GM21390 (cell line): ENCODE data around the gene FGD3.

Experiments
- ATAC-seq: cut with Tn5 transposase; IDR thresholded peaks from one replicate; pipeline ENCODE4 v1.9.1; 2021; ENCODE audit not compliant: unreplicated experiment

The FGD3 gene

DNA sequence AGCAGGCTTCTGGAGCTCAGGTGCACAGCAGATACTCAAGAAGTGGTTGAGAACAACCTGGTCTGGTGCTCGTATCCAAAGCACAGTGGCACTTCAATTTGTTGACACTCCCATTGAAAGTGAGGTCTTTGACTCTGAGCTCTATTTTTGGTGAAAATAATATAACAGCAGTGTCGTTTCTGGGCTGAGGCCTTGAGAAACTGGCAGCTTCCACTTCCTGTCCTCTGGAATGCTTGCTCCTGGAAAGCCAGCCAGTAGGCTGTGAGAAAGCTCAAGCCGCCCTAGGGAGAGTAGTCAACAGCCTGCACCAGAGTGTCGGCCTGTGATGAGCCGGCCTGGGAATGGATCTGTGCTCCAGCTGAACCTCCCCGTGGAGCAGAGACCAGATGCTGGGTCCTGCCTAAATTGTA lies 104.4 kb downstream of the FGD3 start:
- ATAC-seq: no peak

- no peak for ATAC-seq
Measured at GRCh38 chr9:93052791-93053540, 105.6 kb downstream of the FGD3 start.

DNA sequence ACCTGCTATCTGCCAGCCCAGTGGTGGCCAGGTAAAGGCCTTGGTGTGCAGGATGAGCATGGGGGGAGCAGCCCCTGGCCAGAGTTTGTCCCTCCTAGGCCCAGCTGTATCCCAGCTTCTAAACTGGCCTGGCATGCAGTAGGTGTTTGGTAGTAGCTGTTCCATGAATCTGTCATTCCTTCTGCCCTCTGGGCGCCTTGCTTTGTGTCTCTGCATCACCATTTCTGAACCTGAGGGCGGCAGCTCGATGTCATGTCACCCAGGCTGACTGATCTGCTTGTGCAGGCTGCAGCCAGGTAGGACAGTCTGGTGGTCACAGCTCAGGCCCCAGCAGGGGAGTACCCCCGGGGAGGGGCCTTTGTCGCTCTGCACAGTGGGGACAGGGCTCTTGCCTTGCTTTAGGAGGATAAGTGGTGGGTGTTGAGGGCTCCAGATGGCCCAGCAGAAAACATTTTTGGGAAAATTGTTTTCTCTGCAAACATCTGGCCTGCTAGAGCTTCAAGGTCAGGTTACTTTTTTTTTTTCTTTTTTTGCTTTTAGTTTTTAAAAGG lies 106.5 kb downstream of the FGD3 start:
- no peak for ATAC-seq

DNA sequence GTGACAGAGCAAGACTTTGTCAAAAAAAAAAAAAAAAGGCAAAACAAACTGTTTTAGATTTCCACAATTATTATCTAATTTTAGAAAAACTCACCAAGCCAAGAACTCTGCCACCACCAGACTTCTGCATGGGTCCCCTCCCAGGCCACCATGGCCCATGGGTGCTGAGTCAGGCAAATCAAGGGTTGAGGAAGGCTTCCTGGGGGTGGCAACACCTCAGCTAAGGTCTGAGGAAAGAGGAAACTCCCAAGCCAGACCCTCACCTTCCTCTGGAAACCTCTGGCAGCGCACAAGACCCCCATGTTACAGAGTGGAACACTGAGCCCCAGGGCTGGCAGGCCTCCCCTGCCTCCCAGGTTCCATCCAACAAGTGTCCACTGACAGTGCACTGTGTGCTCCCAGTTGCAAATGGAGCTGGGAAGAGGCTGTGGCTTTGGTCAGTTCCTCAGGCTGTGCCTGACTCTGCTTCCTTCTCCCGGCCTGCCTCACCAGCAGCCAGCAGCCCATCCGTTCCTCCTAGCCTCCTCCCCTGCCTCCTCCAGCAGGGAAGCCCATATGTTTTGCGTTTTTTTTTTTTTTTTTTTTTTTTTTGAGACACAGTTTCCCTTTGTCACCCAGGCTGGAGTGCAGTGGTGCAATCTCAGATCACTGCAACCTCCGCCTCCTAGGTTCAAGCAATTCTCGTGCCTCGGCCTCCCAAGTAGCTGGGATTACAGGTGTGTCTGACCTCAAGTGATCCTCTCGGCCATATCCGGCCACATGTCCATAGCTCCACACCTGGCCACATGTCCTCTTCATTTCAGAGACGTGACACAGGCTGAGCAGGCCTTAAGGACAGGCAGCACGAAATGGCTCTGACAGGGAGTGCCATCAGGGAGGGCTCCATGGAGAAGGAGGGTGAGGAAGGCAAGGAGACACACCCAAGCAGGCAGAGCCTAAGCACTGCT lies 107.7 kb downstream of the FGD3 start:
- no peak for ATAC-seq

GRCh38 chr9:93057042-93057702 lies 109.8 kb downstream of the FGD3 start:
- ATAC-seq: no peak

DNA sequence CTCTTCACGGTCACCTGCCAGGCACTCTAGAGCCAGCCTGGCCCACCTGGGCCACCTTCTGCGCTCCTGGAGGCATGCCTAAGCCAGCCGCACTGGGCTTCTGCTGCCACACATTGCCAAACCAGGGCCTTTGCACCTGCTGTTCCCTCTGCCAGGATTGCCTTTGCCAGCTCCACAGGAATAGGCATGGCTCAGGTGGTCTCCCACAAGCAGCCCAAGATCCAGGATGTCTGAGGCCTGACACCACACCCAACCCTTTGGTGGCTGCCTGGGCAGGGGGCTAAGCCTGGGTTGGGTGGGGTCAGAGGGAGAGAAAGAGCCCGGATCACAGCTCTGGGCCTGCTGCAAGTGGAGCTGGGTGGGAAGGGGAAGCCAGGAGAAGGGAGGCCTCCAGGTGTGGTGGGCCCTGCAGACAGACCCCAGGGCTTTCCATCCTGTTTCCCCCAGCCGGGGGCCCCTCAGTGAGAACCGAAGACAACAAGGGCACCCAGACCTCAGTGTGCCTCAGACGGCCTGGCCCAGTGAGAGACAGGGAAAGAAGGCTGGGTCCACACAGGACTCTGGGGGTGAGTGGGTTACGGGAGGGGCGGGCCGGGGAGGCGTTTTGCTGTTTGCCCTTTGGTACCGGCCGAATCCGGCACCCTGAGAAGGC lies 110.5 kb downstream of the FGD3 start:
- no peak for ATAC-seq

DNA sequence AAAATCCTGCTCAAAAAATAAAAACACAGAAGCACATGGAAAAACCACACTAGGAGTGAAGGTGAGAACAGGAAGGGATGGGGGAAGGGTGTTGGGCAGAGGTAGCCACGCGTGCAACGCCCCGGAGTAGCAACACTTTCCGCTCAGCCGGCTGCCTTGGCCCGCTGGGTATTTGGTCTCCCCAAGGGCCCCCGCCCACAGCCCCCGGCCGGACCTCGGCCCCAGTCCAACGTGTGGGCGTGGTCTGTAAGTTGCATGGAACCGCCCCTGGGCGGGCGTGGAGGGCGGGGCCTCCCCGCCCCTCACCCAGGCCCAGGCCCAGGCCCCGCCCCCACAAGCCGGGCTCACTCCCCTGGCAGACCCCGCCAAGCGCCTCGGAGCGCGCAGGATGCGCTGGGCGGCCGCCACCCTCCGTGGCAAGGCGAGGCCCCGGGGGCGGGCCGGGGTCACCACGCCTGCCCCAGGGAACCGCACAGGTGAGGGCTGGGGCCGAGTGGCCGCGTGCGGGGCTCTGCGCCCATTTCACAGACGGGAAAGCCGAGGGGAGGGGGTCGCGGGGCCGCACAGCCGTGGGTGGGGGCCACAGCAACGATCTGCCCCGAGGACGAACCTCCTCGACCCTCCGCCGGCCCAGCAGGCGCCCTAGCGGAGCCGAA lies 111.2 kb downstream of the FGD3 start, which contains the start of gene SUSD3:
SUSD3 (plus strand) TSS at position 347 of the 656 bp plus-strand sequence; CDS start at position 389, 42 bp downstream.
- peak; percentile 52 for ATAC-seq

DNA sequence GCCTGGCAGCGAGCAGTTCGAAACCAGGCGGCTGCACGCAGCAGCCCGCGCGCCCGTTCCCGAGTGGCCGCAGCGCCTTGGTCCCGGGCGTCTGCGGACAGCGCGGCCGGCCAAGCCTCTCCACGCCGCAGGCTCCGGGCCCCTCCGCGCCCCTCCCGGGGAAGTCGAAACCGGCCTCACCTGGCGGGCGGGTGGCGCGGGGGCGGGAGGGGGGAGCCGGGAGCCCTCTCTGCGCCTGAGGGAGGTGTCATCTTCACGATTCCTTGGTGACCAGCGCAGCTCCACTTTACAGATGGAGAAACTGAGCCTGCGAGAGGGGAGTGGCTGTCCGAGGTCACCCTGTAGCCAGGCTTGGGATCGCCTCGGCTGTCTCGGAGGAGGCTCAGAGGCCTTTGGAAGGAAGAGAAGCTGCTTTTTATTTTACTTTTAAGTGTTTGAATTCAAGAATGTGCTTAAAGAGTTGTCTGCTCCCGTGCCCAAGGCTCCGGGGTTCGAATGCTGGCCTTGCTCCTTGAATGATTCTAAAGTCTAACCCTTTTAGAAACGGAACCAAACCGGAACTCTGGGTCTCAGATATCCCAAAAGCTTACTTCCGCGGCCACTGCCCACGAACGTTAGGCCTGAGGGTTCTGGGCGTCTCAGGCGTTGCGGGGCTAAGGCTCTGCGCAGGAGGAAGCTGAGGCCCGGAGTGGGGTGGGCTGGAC lies 111.8 kb downstream of the FGD3 start:
- peak; percentile 15 for ATAC-seq

DNA sequence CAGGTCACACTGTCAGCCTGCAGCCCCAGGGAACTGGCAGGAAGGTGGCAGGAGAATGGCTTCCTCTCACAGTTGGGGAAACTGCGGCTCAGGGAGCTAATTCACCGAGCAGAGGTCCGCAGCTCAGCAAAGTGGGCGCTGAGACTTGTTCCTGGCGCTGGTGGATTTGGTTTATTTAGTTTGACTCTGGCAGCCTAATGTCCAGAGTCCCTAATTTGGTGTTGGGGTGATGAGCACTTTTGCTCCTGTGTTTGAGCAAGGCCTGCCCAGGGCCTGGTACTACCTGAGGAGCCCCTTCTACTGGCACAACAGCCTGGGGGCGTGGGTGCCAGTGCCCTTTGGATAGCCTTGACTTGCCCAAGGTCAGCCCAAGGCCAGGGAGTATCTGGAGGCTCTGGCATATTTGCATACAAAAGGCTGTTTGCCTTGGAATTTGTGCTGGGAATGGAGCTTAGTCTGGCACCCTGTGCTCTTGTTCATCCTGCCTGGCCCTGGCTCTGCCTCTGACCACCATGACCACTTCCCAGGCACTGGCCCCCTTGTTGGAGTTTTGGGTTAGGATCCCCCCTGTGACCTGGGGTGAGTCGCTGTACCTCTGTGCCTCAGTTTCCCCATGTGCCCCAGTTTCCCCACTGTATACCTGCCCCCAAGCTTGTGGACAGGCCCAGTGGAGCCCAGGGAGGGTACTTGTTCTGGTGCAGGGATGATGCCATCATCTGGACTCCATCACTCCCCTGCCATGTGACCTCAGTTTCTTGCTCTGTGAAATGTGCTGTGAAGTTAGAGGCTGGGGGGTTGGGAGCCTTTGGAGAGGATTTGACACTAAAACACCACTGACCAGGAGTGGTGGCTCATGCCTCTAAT lies 112.6 kb downstream of the FGD3 start:
- no peak for ATAC-seq

DNA sequence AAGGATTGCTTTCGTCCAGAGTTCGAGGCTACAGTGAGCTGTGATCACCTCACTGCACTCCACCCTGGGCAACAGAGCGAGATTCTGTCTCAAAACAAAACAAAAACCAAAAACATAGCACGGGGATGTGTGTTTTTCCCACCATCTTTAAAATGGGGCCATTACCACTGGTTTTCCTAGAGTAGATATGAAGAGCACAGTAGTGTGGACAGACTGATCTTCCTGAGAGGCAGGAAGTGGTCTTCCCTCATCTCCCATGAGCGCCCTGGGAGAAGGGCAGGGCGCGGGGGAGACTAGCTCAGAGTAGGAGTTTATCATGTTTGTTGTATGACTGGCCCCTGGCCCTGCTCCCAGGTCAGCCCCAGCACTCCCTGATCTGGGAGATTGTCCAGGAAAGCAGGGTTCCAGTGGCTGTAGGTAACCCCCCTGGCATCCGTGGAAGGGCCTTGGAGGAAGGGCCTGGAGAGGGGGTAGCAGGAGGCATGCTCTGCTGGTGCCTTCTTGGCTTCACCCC lies 113.5 kb downstream of the FGD3 start:
- no peak for ATAC-seq

- ATAC-seq: no peak
Measured at GRCh38 chr9:93061260-93061751, 114.0 kb downstream of the FGD3 start.

DNA sequence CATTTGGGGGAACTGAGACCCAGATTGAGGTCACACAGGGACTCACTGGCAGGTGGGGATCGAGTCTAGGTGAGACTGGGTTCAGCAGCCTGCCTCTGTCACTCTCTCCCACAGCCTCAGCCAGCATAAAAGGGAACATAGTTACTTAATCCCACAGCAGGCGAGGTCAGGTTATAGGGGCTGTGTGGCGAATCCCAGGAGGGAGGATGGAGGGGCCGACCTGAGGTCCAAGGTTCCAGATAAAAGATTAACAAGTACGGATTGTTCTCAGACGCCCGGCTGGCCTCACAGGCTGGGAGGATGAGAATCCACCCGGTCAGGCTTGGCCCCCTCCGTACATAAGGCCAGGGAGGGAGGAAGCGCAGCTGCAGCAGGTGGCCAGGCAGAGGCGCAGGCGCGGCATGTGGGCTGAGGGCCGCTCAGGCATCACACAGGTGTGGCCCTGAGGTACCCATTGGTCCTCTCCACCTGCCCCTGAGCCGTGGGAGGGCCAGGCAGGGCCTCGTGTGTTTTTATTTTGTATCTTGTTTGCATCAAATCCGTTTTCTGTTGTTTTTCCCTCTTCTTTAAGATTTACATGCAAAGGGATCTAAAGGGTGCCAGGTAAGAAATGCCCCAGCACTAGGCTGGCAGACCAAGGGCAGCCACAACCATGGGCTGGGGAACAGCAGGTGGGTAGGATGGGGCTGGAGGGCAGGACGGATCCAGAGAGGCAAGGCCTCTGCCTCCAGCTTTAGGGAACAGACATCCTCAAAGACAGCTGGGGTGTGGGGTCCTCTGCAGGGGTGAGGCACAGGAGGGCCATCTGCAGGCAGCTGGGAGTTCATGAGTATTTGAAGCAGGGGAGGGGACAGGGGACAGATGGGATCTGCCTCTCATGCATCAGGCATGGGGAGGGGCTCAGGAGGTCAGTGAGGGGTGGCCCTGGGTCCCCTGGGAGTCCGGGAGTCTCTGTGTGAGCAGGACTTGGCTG lies 114.8 kb downstream of the FGD3 start:
- peak; percentile 28 for ATAC-seq

- ATAC-seq: peak; percentile 90
Measured at GRCh38 chr9:93064392-93065134, 117.2 kb downstream of the FGD3 start.

GRCh38 chr9:93065135-93065720 lies 117.9 kb downstream of the FGD3 start:
- no peak for ATAC-seq

- ATAC-seq: no peak
Measured at GRCh38 chr9:93066978-93067603, 119.8 kb downstream of the FGD3 start.
